Stimulated activated effector memory CD8-positive, alpha-beta T cell treated with anti-CD3 and anti-CD28 coated beads, Interleukin-12 subunit alpha, Interleukin-12 subunit beta, amount 100 ng/mL, for 72 hours (primary cell): Measurements from ENCODE around the gene SLC16A1.

Experiments
- ATAC-seq: fragments of 150-1000 bp; cut with Tn5 transposase; 2 replicates; pipeline ENCODE4 v1.10.0; 2021
- DNase-seq, 2 donors: peaks; one replicate each; pipeline ENCODE4 v3.0.0; 2021 to 2022; ENCODE audit warnings: low spot score in 2 of 2
- H3K27ac Mint-ChIP-seq: one replicate; pipeline ENCODE4 v1.8.0; 2022; ENCODE audit warnings: mild to moderate bottlenecking, mixed read lengths
- H3K36me3 Mint-ChIP-seq: one replicate; pipeline ENCODE4 v1.8.0; 2022; ENCODE audit warnings: mild to moderate bottlenecking, mixed read lengths
- H3K4me1 Mint-ChIP-seq: one replicate; pipeline ENCODE4 v1.8.0; 2022; ENCODE audit warnings: mixed read lengths
- H3K4me3 Mint-ChIP-seq: one replicate; pipeline ENCODE4 v1.8.0; 2022; ENCODE audit warnings: mild to moderate bottlenecking, mixed read lengths
- H3K9me3 Mint-ChIP-seq: one replicate; pipeline ENCODE4 v1.8.0; 2022; ENCODE audit warnings: mixed read lengths

The SLC16A1 gene

GRCh38 chr1:112862753-112863426, 93.1 kb downstream of the SLC16A1 start:
- ATAC-seq (no peak), DNase-seq (no peak)
- Mint-ChIP-seq H3K36me3 (no peaks in the 10 kb centered on the region), H3K9me3 (no peaks in the 10 kb centered on the region), H3K27ac (no peak overlapping the region), H3K4me3 (no peak overlapping the region), H3K4me1 (peaks cover 5% of the 10 kb centered on the region)
